WTC11 (cell line): ENCODE data around the gene IMMP1L. TPM values are rescaled to one million over a fixed set of nuclear protein-coding genes. Genes with fewer than 3 reads are reported as not detected.
A peak's percentile ranks its signal among the peaks of the same experiment; 100 is the strongest.

Experiments used
- ATAC-seq: fragments of 200-7000 bp; cut with Tn5 transposase; 2 replicates; pipeline ENCODE4 v1.10.0; 2021; ENCODE audit warnings: mild to moderate bottlenecking, moderate library complexity
- CTCF ChIA-PET: fragments of 300-600 bp; sonication (Branson Sonifier 250); formaldehyde crosslinking; loops from one replicate; lab custom pipeline; 2021; ENCODE audit warnings: antibody characterized with exemption; lab: Charles Lee
- POLR2A ChIA-PET: fragments of 350-600 bp; sonication (Branson Sonifier 250); formaldehyde crosslinking; loops from one replicate; lab custom pipeline; 2021; ENCODE audit warnings: antibody characterized with exemption; lab: Charles Lee
- DNase-seq: peaks from one replicate; pipeline ENCODE4 v3.0.0; 2021; ENCODE audit warnings: low spot score
- H3K27ac Mint-ChIP-seq: 2 replicates; pipeline ENCODE4 v1.8.0; 2021; ENCODE audit warnings: mixed read lengths
- H3K27me3 Mint-ChIP-seq: 2 replicates; pipeline ENCODE4 v1.8.0; 2021; ENCODE audit warnings: low read depth, mild to moderate bottlenecking, moderate library complexity, mixed read lengths
- H3K36me3 Mint-ChIP-seq: 2 replicates; pipeline ENCODE4 v1.8.0; 2021; ENCODE audit warnings: mixed read lengths
- H3K4me1 Mint-ChIP-seq: 2 replicates; pipeline ENCODE4 v1.8.0; 2022; ENCODE audit warnings: mixed read lengths
- H3K4me3 Mint-ChIP-seq: 2 replicates; pipeline ENCODE4 v1.8.0; 2021; ENCODE audit warnings: mild to moderate bottlenecking, moderate library complexity, mixed read lengths
- H3K9me3 Mint-ChIP-seq: 2 replicates; pipeline ENCODE4 v1.8.0; 2021; ENCODE audit warnings: mixed read lengths
- ARID4B ChIP-seq: sonication (generic); formaldehyde crosslinking; IDR thresholded peaks from 2 replicates; pipeline ENCODE4 v1.8.0; 2023; ENCODE audit warnings: missing genetic modification reagents, mild to moderate bottlenecking, borderline replicate concordance
- ATF6 ChIP-seq: sonication (generic); formaldehyde crosslinking; IDR thresholded peaks from 2 replicates; pipeline ENCODE4 v1.8.1; 2023; ENCODE audit warnings: mild to moderate bottlenecking, missing genetic modification reagents
- CBFB ChIP-seq: sonication (generic); formaldehyde crosslinking; IDR thresholded peaks from 2 replicates; pipeline ENCODE4 v1.8.1; 2022; ENCODE audit warnings: mild to moderate bottlenecking, low read depth, missing genetic modification reagents
- CTCF ChIP-seq: fragments of 200-600 bp; IDR thresholded peaks from 2 replicates; pipeline ENCODE4 v1.8.0; 2022; ENCODE audit warnings: antibody characterized with exemption
- ESRRA ChIP-seq: sonication (generic); formaldehyde crosslinking; IDR thresholded peaks from 2 replicates; pipeline ENCODE4 v1.8.1; 2022; ENCODE audit warnings: mild to moderate bottlenecking, missing genetic modification reagents, borderline replicate concordance
- ETV6 ChIP-seq: sonication (generic); formaldehyde crosslinking; IDR thresholded peaks from 2 replicates; pipeline ENCODE4 v1.8.1; 2022; ENCODE audit warnings: mild to moderate bottlenecking, missing genetic modification reagents
- HMGA2 ChIP-seq: fragments of 250-450 bp; sonication (Bioruptor Pico); IDR thresholded peaks from 2 replicates; pipeline ENCODE4 v1.4.0; 2021; ENCODE audit warnings: mild to moderate bottlenecking, moderate library complexity
- JAZF1 ChIP-seq: fragments of 250-450 bp; sonication (Bioruptor Pico); IDR thresholded peaks from 2 replicates; pipeline ENCODE4 v1.9.0; 2021; ENCODE audit warnings: moderate library complexity, mild to moderate bottlenecking, inconsistent platforms
- JUN ChIP-seq: sonication (generic); formaldehyde crosslinking; IDR thresholded peaks from 2 replicates; pipeline ENCODE4 v1.8.0; 2023; ENCODE audit warnings: mild to moderate bottlenecking, missing genetic modification reagents
- NFATC4 ChIP-seq: fragments of 250-450 bp; sonication (Bioruptor Pico); IDR thresholded peaks from 2 replicates; pipeline ENCODE4 v1.9.0; 2021; ENCODE audit warnings: mild to moderate bottlenecking
- NFYB ChIP-seq: sonication (generic); formaldehyde crosslinking; conservative IDR thresholded peaks from 2 replicates; pipeline ENCODE4 v1.8.0; 2022; ENCODE audit warnings: low read depth, missing genetic modification reagents
- NR3C1 ChIP-seq: sonication (generic); formaldehyde crosslinking; conservative IDR thresholded peaks from 2 replicates; pipeline ENCODE4 v1.8.1; 2023; ENCODE audit warnings: low read depth, mild to moderate bottlenecking, missing genetic modification reagents
- OVOL2 ChIP-seq: fragments of 250-450 bp; sonication (Bioruptor Pico); IDR thresholded peaks from 2 replicates; pipeline ENCODE4 v1.9.0; 2021; ENCODE audit warnings: mild to moderate bottlenecking, borderline replicate concordance
- PRDM15 ChIP-seq: sonication (generic); formaldehyde crosslinking; IDR thresholded peaks from 2 replicates; pipeline ENCODE4 v1.8.0; 2022; ENCODE audit warnings: missing genetic modification reagents
- PRRX2 ChIP-seq: fragments of 250-450 bp; sonication (Bioruptor Pico); IDR thresholded peaks from 2 replicates; pipeline ENCODE4 v1.8.0; 2021; ENCODE audit warnings: mild to moderate bottlenecking
- RELA ChIP-seq: sonication (generic); formaldehyde crosslinking; IDR thresholded peaks from 2 replicates; pipeline ENCODE4 v1.8.1; 2022; ENCODE audit warnings: missing genetic modification reagents, mild to moderate bottlenecking, borderline replicate concordance
- SMAD4 ChIP-seq: sonication (generic); formaldehyde crosslinking; IDR thresholded peaks from 2 replicates; pipeline ENCODE4 v1.8.0; 2022; ENCODE audit warnings: mild to moderate bottlenecking, missing genetic modification reagents
- TEAD1 ChIP-seq: sonication (generic); formaldehyde crosslinking; IDR thresholded peaks from 2 replicates; pipeline ENCODE4 v1.8.0; 2022; ENCODE audit warnings: mild to moderate bottlenecking, missing genetic modification reagents
- TP53 ChIP-seq: sonication (generic); formaldehyde crosslinking; IDR thresholded peaks from 2 replicates; pipeline ENCODE4 v1.8.1; 2023; ENCODE audit warnings: mild to moderate bottlenecking, missing genetic modification reagents
- USF2 ChIP-seq: sonication (generic); formaldehyde crosslinking; IDR thresholded peaks from 2 replicates; pipeline ENCODE4 v1.8.1; 2023; ENCODE audit warnings: mild to moderate bottlenecking, missing genetic modification reagents, moderate library complexity
- ZNF219 ChIP-seq: sonication (generic); formaldehyde crosslinking; IDR thresholded peaks from 2 replicates; pipeline ENCODE4 v1.8.0; 2023; ENCODE audit warnings: missing genetic modification reagents, mild to moderate bottlenecking, borderline replicate concordance
- ZNF263 ChIP-seq: sonication (generic); formaldehyde crosslinking; IDR thresholded peaks from 2 replicates; pipeline ENCODE4 v1.8.1; 2022; ENCODE audit warnings: low read depth, mild to moderate bottlenecking, moderate library complexity, missing genetic modification reagents
- ZNF671 ChIP-seq: fragments of 250-450 bp; sonication (Bioruptor Pico); IDR thresholded peaks from 2 replicates; pipeline ENCODE4 v1.8.0; 2021; ENCODE audit warnings: mild to moderate bottlenecking
- total RNA-seq: library from RNA; stranded (reverse); gene quantifications from 3 replicates; pipeline ENCODE4 v1.2.3, GENCODE V29; 2021

The IMMP1L gene
- total RNA-seq, 1 experiment from 2014 or later = 29.6 TPM

GRCh38 chr11:31387379-31387778 is 122.0 kb downstream of the IMMP1L start:
- ChIA-PET CTCF (no interaction called here), POLR2A (no interaction called here)
- DNase-seq (no peak), ATAC-seq (peak; percentile 53)
- Mint-ChIP-seq H3K4me3 (no peak overlapping the region), H3K36me3 (peaks cover 13% of the 10 kb centered on the region), H3K27me3 (no peaks in the 10 kb centered on the region), H3K27ac (no peak overlapping the region), H3K4me1 (peaks cover 7% of the 10 kb centered on the region), H3K9me3 (peaks cover 29% of the 10 kb centered on the region)
- TF ChIP-seq NFATC4 (CRISPR knock-in tag) (no peak), USF2 (no peak), NFYB (CRISPR knock-in tag) (no peak), JUN (CRISPR knock-in tag) (no peak), ATF6 (CRISPR knock-in tag) (no peak), PRRX2 (CRISPR knock-in tag) (no peak), CTCF (no peak), ESRRA (CRISPR knock-in tag) (no peak), NR3C1 (CRISPR knock-in tag) (no peak), ZNF219 (CRISPR knock-in tag) (no peak)

GRCh38 chr11:31383116-31383515 is 126.3 kb downstream of the IMMP1L start:
- H3K36me3 Mint-ChIP-seq = peaks cover 10% of the 10 kb centered on the region
- ATAC-seq = peak; percentile 53; the same call in 1 of the 2 replicates
- ChIA-PET POLR2A (no interaction called here), CTCF (no interaction called here)
- H3K27ac Mint-ChIP-seq = no peak overlapping the region
- no peaks in the 10 kb centered on the region for H3K27me3 Mint-ChIP-seq
- peaks cover 7% of the 10 kb centered on the region for H3K4me1 Mint-ChIP-seq
- TF ChIP-seq ZNF263 (CRISPR knock-in tag) (no peak), CBFB (no peak), ARID4B (CRISPR knock-in tag) (no peak), PRDM15 (CRISPR knock-in tag) (no peak), SMAD4 (CRISPR knock-in tag) (no peak), TP53 (no peak), HMGA2 (CRISPR knock-in tag) (no peak), ETV6 (CRISPR knock-in tag) (no peak), CTCF (no peak), RELA (no peak), OVOL2 (CRISPR knock-in tag) (no peak), TEAD1 (no peak), JAZF1 (no peak), ZNF671 (CRISPR knock-in tag) (no peak)
- 0 out of 2 replicates have a peak, but pooled peaks cover 4% of the 10 kb centered on the region for H3K9me3 Mint-ChIP-seq
- DNase-seq = no peak
- no peak overlapping the region for H3K4me3 Mint-ChIP-seq
